Stimulated activated effector memory CD8-positive, alpha-beta T cell treated with anti-CD3 and anti-CD28 coated beads, Interleukin-12 subunit alpha, Interleukin-12 subunit beta, amount 100 ng/mL, for 72 hours (primary cell): Measurements from ENCODE around the gene CENPP.

Experiments used
- ATAC-seq: fragments of 150-1000 bp; cut with Tn5 transposase; 2 replicates; pipeline ENCODE4 v1.10.0; 2021
- DNase-seq, 2 donors: peaks; one replicate each; pipeline ENCODE4 v3.0.0; 2021 to 2022; ENCODE audit warnings: low spot score in 2 of 2
- H3K27ac Mint-ChIP-seq: one replicate; pipeline ENCODE4 v1.8.0; 2022; ENCODE audit warnings: mild to moderate bottlenecking, mixed read lengths
- H3K36me3 Mint-ChIP-seq: one replicate; pipeline ENCODE4 v1.8.0; 2022; ENCODE audit warnings: mild to moderate bottlenecking, mixed read lengths
- H3K4me1 Mint-ChIP-seq: one replicate; pipeline ENCODE4 v1.8.0; 2022; ENCODE audit warnings: mixed read lengths
- H3K4me3 Mint-ChIP-seq: one replicate; pipeline ENCODE4 v1.8.0; 2022; ENCODE audit warnings: mild to moderate bottlenecking, mixed read lengths
- H3K9me3 Mint-ChIP-seq: one replicate; pipeline ENCODE4 v1.8.0; 2022; ENCODE audit warnings: mixed read lengths

The CENPP gene

DNA sequence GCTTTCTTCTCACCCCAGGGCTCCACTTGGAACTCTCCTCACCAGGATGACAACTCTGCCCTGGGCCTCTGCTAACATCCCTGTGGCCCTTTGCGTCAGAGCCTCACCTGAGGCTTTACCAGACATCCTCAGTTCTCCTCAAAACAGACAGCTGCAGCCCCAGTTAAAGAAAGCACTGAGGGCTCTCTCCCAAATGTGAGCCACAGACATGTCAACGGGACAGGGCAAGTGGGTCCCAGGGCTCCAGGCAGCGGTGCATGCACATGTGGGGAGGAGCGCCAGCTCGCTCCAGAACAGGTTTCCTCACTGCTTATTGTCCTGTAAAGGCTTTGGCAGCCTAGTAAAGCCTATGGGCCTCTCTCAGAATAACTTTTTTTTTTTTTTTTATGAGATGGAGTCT lies 306.9 kb downstream of the CENPP start:
- no peaks in the 10 kb centered on the region for H3K9me3 Mint-ChIP-seq
- no peak overlapping the region for H3K4me3 Mint-ChIP-seq
- peaks cover 99% of the 10 kb centered on the region for H3K36me3 Mint-ChIP-seq
- no peak for ATAC-seq
- H3K27ac Mint-ChIP-seq, result peak overlapping the region; percentile 20
- no peak for DNase-seq
- H3K4me1 Mint-ChIP-seq, result peaks cover 8% of the 10 kb centered on the region

DNA sequence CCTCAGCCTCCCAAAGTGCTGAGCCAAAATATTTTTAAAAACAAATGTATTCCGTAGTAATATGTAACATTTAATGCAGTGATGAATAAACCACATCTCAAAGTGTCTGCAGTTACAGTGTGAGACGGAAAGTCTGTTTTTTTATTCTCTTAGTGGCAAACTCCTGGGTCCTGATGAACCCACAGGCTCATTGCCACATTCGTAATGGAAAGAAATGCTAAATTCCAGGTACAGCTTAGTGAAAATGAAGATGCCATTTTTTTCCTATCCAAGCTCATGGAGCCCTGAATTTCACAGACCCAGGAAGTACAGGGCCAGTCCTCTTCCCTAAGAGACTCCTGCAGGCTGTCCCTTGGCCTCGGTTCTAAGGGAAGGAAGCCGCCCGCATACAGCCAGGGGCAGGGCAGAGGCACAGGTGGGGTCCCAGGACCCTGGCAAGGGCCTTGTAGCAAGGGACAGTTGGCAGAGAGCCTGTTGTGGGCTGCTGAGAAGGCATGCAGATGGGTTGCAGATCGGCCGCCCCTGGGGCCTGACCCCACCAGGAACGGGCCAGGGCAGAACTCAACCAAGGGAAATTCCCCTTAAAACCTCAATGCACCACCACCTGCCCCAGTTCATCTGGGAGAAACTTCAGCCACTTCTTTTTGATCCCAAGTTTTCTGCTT lies 308.0 kb downstream of the CENPP start:
- ATAC-seq (no peak), DNase-seq (no peak)
- Mint-ChIP-seq H3K27ac (no peak overlapping the region), H3K36me3 (peaks cover 96% of the 10 kb centered on the region), H3K4me3 (no peak overlapping the region), H3K4me1 (peaks cover 8% of the 10 kb centered on the region), H3K9me3 (no peaks in the 10 kb centered on the region)

DNA sequence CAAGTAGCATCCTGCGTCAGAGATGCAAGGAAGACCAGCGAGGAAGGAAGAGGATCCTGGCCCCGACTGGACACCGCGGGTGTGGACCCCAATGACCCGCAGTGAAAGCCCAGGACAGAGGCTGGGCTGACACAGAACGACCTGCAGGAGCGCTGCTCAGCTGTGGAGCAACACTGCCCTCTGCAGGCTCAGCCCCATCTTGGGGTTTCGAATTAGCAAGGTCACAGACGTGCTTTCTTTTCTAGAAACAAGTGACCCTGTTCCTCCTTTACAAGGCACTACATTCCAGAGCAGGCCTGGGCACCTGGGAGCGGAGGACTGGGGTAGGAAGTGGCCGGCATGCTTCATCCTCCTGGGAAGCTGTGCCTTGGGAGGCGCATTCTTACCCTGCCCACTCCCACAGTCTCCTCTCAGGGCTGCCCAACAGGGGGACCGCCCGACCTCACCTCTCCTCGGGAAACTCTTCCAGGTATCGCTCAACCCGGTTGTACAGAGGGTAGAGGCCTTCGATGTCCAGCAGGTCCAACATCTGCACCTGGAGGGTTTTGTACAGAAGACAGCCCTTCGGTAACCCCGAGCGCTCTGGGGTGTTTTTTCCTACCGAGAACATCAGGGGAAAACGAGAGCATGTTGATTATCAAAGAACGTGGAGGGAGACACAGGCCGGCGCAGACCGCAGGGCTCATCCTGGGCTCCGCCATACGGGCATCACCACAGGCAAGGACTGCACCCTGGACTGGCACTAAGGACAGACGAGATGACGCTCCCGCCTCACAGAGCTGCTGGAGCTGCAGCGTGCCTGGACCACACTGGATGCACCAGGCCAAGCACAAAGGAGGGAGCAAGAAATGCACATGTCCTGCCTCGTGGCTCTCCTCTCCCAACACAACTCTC lies 309.2 kb downstream of the CENPP start:
- H3K36me3 Mint-ChIP-seq, result peaks cover 91% of the 10 kb centered on the region

DNA sequence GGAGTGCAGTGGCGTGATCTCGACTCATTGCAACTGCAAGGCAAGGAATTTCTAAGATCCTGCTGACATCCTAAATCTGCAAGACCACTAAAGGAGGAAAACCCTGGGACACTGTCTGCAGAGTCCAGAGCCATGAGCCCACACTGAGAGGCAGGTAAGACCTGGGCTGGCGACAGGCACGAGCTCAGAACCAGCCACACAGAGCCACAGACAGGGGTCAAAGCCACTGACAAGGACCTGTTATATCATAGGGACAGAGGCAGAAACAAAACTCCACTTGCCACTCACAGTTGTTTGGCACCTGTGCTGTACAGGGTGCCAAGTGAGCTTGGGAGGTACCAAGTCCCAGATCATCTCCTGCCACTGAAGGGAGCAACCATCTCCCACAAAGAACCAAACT lies 310.0 kb downstream of the CENPP start:
- DNase-seq (no peak), ATAC-seq (no peak)
- no peak overlapping the region for H3K4me3 Mint-ChIP-seq
- H3K9me3 Mint-ChIP-seq, result no peaks in the 10 kb centered on the region
- peaks cover 89% of the 10 kb centered on the region for H3K36me3 Mint-ChIP-seq
- H3K27ac Mint-ChIP-seq, result no peak overlapping the region
- H3K4me1 Mint-ChIP-seq, result peaks cover 8% of the 10 kb centered on the region

More for the DNA sequence above, 309.2 kb downstream of the CENPP start:
- ATAC-seq (peak; percentile 55), DNase-seq (peak; percentile 50 to 82)
- Mint-ChIP-seq H3K27ac (no peak overlapping the region), H3K4me1 (peaks cover 8% of the 10 kb centered on the region), H3K4me3 (no peak overlapping the region), H3K9me3 (no peaks in the 10 kb centered on the region)

DNA sequence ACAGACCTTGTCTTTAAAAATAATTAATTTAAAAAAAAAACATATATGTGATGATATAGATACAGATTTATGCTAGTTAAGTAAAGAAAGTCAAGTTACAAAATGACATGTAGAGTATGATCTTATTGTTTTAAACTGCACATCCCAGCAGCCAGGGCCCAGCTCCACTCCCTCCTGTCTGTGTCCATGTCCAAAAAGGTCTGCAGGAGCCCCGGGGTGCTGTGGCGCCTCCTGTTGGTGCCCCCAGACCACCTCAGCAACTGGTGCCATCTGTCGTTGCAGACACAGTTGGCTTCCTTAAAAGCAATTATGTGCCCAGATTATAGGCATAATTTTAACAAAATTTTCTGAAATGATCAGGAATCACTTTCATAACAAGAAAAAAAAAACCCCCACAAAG lies 310.9 kb downstream of the CENPP start:
- no peak overlapping the region for H3K4me3 Mint-ChIP-seq
- no peaks in the 10 kb centered on the region for H3K9me3 Mint-ChIP-seq
- H3K27ac Mint-ChIP-seq, result no peak overlapping the region
- DNase-seq, result no peak
- ATAC-seq, result no peak
- H3K36me3 Mint-ChIP-seq, result peaks cover 85% of the 10 kb centered on the region
- H3K4me1 Mint-ChIP-seq, result peaks cover 9% of the 10 kb centered on the region

DNA sequence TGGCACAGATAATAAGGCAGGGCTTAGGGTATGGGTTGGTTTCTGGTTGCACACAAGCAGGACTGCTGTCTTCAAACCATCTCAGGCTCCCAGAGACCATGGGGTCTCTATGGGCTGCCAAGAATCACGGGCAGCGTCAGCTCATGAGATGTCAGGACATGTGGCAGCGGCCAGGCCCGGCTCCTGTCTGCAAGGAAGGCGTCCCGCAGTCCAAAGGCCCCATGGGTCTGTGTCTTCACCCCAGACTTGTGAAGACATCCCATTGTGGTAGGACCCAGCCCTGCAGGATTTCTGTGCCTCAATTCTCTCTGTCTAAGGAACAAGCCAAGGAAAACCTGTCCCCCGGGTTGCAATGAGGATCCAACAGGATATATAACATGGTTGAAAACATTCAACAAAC lies 311.6 kb downstream of the CENPP start:
- ATAC-seq (no peak), DNase-seq (no peak)
- Mint-ChIP-seq H3K4me3 (no peak overlapping the region), H3K4me1 (peaks cover 6% of the 10 kb centered on the region), H3K36me3 (peaks cover 85% of the 10 kb centered on the region), H3K27ac (no peak overlapping the region), H3K9me3 (no peaks in the 10 kb centered on the region)

DNA sequence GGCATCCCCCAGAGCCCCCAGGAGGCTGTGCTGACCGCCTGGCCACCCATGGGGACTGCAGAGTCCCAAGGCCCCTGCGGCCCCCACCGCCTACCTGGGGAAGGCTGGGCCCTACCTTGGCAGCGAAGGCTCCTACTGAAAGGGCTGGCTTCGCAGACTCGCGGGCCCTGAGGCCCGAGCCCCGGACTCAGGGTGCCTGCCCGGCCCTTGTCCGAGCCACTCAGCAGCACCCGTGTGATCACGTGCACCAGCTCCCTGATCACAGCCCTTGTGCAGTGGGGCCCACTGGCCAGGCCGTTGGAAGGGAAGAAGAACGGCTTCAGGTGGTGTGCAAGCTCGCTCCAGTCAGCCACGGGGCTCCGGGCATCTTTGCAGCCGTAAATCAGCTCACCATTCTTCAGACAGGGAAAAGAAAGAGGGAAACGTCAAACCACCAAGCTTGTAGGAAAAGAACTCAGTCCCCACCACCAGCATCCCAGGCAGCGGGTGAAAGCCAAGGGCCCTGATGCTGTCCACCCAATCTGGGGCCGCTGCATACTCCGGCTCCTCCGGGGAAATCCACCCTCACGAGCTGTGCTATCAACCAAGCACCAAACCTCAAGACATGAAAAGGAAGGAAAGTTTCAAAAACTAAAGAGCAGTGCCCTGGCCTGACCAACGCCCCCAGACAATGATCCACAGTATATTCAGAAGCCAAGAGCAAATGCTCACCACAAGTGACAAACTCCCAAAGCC lies 312.3 kb downstream of the CENPP start:
- Mint-ChIP-seq H3K9me3 (no peaks in the 10 kb centered on the region), H3K36me3 (peaks cover 85% of the 10 kb centered on the region), H3K4me3 (no peak overlapping the region), H3K27ac (peak overlapping the region; percentile 43), H3K4me1 (peaks cover 6% of the 10 kb centered on the region)
- DNase-seq, result no peak
- no peak for ATAC-seq

DNA sequence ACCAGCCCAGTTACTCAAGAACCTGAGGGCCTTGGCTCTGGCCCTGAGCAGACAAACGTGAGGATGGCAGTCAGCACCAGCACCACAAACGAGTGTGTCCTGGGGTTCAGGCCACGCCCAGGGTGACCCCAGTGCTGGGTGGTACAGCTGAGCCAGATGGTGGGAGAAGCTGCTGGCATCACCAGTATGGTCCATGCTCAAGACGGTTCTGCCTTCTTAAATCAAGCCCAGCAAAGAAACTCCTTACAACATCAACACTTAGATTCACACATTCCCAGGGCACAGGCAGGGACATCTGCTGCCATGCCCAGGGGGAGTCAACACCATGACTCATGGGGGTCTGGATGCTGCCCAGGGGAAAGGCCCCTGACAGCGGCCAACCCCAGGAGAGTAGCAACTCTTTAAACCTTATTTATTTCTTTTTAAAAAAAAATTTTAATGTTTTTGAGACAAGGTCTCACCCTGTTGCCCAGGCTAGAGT lies 312.9 kb downstream of the CENPP start:
- H3K36me3 Mint-ChIP-seq, result peaks cover 85% of the 10 kb centered on the region
- ATAC-seq (no peak), DNase-seq (no peak)
- peak overlapping the region; percentile 43 for H3K27ac Mint-ChIP-seq
- H3K4me3 Mint-ChIP-seq, result no peak overlapping the region
- no peaks in the 10 kb centered on the region for H3K9me3 Mint-ChIP-seq
- peaks cover 6% of the 10 kb centered on the region for H3K4me1 Mint-ChIP-seq

DNA sequence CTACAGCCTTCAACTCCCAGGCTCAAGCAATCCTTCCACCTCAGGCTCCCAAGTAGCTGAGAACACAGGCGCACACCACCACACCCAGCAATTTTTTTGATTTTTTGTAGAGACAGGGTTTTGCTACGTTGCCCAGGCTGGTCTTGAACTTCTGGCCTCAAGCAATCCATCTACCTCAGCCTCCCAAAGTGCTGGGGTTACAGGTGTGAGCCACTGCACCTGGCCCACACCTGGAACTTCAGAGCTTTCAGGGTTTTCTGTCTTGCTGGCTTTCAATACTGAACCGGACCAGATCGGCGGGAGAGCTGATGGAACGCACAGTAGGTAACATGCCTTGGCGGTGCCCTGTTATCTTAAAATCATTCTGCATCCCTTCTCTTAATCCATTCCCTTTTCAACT lies 313.4 kb downstream of the CENPP start:
- H3K9me3 Mint-ChIP-seq, result no peaks in the 10 kb centered on the region
- DNase-seq, result no peak
- H3K36me3 Mint-ChIP-seq, result peaks cover 85% of the 10 kb centered on the region
- ATAC-seq, result no peak
- H3K4me1 Mint-ChIP-seq, result peaks cover 6% of the 10 kb centered on the region
- no peak overlapping the region for H3K4me3 Mint-ChIP-seq
- no peak overlapping the region for H3K27ac Mint-ChIP-seq

DNA sequence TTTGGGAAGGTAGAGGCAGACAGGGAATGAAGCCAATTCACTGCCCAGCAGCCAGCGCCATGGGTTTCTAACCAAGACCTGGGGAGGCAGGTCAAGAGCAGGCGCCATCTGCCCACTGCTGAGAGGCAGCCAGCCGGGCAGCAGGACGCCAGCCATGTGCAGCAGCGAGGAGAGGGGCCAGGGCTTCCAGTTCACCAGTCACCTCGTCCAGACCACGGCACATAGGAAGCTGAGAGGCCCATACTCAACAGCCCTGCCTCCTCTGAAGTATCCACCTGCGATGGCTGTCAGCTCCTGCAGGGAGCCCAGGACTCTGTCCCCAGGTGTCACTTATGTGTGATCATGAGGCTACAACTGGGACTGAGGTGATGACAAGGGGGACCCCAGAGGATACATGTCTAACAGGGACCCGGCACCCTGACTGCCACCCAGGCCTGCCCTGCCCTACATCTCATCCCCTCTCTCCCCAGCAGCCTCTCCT lies 314.1 kb downstream of the CENPP start:
- no peak for DNase-seq
- H3K9me3 Mint-ChIP-seq, result no peaks in the 10 kb centered on the region
- no peak for ATAC-seq
- H3K4me3 Mint-ChIP-seq, result no peak overlapping the region
- peaks cover 6% of the 10 kb centered on the region for H3K4me1 Mint-ChIP-seq
- peaks cover 85% of the 10 kb centered on the region for H3K36me3 Mint-ChIP-seq
- H3K27ac Mint-ChIP-seq, result no peak overlapping the region

DNA sequence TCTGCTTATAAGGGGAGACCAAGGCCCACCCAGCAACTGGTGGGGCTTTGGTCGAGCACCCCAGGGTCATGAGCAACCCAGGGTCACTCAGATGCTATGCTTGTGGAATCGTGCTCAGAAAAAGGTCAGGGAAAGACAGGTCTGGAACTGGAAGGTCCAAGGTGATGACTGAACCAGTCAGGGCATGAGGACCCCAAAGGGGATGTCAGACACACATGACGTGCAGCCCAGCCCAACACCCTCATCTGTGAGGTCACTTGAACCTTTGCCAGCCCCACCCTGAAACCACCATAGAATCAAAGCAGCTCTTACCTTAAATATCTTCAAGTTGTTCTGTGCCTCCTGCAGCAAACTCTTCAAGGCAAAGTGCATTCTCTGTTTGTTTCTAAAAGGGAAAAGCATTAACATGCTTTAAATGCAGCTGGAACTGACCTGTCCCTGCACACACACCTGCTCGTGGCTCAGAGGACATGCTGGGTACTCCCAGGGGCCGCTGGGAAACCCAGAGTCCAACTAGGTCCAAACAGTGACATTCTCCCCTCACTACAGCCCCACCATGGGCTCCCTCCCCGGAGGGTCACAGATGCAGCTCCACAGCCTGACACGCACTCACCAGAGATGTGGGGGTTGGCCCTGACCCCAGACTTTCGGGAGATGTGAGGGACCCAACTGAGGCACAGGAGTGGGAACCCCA lies 314.8 kb downstream of the CENPP start:
- Mint-ChIP-seq H3K4me3 (no peak overlapping the region), H3K27ac (no peak overlapping the region), H3K4me1 (peaks cover 6% of the 10 kb centered on the region), H3K9me3 (no peaks in the 10 kb centered on the region), H3K36me3 (peaks cover 85% of the 10 kb centered on the region)
- DNase-seq, result no peak
- ATAC-seq, result no peak

DNA sequence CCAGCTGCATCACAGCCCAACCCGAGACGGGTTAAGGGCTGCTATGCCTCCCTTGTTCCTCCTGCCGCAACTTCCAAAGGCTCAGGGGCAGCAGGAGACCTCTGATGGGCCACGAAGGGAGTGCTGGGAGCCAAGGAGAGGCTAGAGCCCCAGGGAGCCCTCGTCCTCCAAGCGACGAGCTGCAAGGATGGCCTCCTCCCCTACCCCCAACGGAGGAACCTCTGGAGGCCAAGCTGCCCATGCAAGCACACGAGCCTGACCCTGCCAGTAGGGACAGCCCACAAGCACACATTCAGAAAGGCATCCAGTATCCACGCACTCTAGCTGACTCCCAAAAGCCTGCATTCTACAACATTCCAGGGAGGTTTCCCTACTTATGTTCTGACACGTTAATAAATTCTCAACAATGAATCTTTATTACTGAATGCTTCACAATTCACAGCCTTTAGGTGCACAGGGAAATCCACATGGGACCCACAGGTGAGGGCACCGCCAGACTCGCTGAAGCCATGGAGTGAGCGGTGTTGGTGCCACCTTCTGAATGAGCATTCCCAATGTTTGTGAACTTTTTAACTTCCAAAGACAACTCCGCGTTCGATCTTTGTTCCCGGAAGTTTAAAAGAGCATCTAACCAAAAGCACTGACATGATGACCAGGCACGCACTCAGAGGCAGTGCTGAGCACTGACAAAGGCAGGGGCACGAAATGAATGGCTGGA lies 315.5 kb downstream of the CENPP start:
- H3K36me3 Mint-ChIP-seq, result peaks cover 85% of the 10 kb centered on the region
- no peak for DNase-seq
- H3K9me3 Mint-ChIP-seq, result no peaks in the 10 kb centered on the region
- ATAC-seq, result no peak
- no peak overlapping the region for H3K4me3 Mint-ChIP-seq
- H3K4me1 Mint-ChIP-seq, result peaks cover 6% of the 10 kb centered on the region
- H3K27ac Mint-ChIP-seq, result peak overlapping the region; percentile 64

DNA sequence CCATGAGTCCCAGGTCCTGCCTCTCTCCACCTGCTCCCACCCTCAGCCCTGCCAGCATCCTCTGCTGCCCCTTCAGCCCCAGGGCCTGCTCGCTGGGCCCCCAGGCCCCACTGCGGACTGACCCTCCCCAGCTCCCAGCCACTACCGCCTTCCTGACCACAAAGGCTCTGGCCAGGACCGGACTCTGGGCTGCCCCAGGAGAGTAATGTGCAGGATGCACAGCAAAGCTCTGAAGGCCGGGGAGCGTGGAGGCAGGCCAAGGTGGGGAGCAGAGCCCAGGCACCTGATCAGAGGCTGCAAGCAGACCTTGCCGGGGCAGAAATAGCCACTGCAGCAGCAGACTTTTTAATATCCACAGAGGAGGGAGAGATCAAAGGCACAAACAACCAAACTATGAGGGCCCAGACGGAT lies 316.3 kb downstream of the CENPP start:
- H3K4me1 Mint-ChIP-seq, result peaks cover 10% of the 10 kb centered on the region
- peaks cover 85% of the 10 kb centered on the region for H3K36me3 Mint-ChIP-seq
- ATAC-seq (no peak), DNase-seq (no peak)
- no peak overlapping the region for H3K4me3 Mint-ChIP-seq
- H3K9me3 Mint-ChIP-seq, result no peaks in the 10 kb centered on the region
- no peak overlapping the region for H3K27ac Mint-ChIP-seq

DNA sequence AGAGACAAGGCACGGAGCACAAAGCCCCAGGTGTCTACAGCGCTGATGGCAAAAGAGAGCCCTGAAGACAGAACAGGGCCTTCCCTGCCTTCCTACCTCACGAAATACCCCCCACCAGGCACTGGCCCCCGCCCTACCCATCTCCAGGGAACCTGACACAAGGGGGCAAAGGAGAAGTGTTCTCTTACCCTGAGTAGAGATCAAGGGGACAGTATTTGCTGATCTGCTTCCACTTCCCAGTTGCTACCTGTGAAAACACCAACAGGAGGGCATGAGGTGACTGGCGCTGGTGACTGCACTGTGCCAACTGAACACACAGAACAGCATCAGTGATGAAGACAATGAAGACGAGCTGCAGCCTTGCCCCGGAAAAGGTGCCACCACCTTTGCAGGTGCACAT lies 316.8 kb downstream of the CENPP start:
- peaks cover 14% of the 10 kb centered on the region for H3K4me1 Mint-ChIP-seq
- H3K27ac Mint-ChIP-seq, result no peak overlapping the region
- no peak overlapping the region for H3K4me3 Mint-ChIP-seq
- H3K36me3 Mint-ChIP-seq, result peaks cover 85% of the 10 kb centered on the region
- ATAC-seq (no peak), DNase-seq (no peak)
- no peaks in the 10 kb centered on the region for H3K9me3 Mint-ChIP-seq
